Activated effector memory CD4-positive, alpha-beta T cell treated with Interleukin-2 at 50 U/mL for 16 hours (primary cell): ENCODE results near the gene HOXD13.

Source experiments
- DNase-seq: peaks from one replicate; pipeline ENCODE4 v3.0.0-alpha.2; 2020

HOXD13 gene

GRCh38 chr2:176081376-176081836, 11.1 kb upstream of the HOXD13 start:
- no peak for DNase-seq

DNA sequence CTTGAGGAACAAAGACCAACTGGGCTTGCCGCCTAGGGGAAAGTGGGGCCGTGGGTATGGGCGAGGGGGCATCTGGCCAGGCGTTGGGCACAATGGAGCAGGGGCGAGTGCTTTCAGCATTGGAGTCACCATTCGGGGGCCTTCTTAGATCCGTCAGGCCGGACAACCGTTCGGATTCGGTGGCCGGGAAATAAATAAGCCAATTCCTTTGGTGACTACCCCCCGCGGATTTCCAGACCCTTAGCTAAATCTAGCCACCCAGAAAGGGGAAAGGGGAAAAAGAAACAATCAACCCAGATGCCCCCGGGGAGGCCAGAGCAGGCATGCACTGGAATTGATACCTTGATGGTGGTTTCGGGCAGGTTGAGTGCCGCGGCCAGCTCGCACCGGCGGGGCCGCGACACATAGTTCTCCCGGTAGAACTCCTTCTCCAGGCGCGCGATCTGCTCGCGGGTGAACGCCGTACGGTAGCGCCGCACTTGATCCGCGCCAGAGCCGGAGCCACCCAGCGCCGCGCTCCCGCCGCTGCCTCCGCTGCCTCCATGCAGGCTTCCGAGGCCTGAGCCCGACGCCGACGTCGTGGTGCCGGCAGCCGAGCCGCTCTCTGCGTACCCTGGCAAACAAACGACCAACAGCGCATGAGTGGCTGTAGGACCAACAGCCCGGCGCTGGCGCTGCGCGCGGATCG, 10.5 kb upstream of the HOXD13 start:
- DNase-seq: no peak

GRCh38 chr2:176082525-176082823, 10.0 kb upstream of the HOXD13 start:
- no peak for DNase-seq

DNA sequence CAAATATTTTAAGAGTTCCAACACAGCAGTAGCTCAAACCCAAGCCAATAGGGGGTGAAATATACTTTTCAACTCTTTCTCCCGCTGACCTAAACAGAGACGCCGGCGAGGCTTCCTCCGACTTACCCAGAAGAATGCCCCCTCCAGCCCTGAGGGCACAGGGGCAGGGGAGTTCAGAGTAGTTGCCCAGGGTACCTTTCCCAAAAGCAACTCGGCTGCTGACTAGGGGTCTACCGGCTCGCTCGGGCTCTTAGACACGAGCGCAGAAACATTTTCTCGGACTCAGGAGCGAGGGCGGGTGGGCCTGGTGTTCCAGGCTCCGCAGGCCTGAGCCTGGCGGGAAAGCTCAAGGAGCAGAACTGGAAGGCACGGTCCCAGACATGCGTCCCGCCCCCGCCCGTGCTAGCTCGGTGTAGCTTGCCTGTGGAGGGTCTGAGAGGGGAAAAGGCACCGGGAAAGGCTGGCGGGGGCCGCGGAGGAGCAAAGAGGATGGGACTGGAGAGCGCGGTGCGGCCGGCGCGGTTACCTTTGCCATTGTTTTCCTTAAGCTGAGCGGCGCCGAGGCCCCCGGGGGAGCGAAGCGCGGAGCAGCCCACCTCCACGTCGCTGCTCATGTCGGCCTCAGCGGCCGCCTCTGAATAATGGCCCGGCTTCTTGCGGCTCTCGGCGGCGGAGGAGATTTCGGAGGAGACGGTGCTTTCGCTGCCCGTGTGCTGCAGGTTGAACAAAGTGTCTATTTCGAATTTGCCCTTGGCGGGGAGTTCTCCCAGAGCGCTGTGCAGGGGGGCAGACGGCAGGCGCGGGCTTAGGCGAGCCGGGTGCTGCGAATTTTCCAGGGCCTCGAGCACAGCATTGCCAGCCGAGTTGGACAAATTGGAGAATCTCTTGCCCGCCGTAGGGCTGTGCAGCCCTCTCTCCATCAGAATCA, 9.4 kb upstream of the HOXD13 start:
- no peak for DNase-seq

GRCh38 chr2:176083796-176084261, 8.7 kb upstream of the HOXD13 start, which contains the start of gene EVX2:
Gene EVX2, minus strand, starts transcription at chr2:176083962. Its CDS starts 186 bp downstream, at chr2:176083776.
- DNase-seq: no peak

GRCh38 chr2:176084611-176085119, 7.9 kb upstream of the HOXD13 start:
- no peak for DNase-seq

- DNase-seq: no peak
Measured at GRCh38 chr2:176085120-176085788, 7.3 kb upstream of the HOXD13 start.

GRCh38 chr2:176085861-176086771, 6.4 kb upstream of the HOXD13 start:
- DNase-seq: no peak

DNA sequence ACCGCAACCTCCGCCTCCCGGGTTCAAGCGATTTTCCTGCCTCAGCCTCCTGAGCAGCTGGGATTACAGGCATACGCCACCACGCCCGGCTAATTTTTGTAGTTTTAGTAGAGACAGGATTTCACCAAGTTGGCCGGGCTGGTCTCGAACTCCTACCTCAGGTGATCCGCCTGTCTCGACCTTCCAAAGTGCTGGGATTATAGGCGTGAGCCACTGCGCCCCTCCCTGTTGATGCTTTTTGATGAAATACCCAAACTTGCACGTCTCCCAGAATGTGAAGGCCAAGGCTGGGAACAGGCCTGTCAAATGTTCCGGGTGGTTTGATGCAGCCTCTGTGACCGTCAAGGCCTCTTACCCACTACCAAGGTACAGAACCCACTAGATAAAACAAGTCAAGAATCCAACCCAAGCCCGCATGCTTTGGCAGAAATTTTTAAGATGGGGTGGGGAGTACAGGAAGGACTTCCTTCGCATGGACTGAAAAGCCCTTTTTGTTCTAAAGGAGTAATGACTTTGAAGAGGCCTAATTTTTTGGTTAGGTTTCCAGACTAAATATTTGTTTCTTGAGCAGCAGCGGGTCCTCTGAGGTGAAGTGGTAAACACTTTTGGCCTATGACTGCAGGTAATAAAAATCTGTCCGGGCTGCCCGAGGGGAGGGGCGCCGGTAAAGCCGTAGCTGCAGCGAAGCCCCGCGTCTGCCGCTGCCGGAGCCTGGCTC, 5.0 kb upstream of the HOXD13 start:
- DNase-seq: no peak

GRCh38 chr2:176088048-176088936, 4.2 kb upstream of the HOXD13 start:
- no peak for DNase-seq

- DNase-seq: no peak
Measured at GRCh38 chr2:176088937-176089842, 3.3 kb upstream of the HOXD13 start.

DNA sequence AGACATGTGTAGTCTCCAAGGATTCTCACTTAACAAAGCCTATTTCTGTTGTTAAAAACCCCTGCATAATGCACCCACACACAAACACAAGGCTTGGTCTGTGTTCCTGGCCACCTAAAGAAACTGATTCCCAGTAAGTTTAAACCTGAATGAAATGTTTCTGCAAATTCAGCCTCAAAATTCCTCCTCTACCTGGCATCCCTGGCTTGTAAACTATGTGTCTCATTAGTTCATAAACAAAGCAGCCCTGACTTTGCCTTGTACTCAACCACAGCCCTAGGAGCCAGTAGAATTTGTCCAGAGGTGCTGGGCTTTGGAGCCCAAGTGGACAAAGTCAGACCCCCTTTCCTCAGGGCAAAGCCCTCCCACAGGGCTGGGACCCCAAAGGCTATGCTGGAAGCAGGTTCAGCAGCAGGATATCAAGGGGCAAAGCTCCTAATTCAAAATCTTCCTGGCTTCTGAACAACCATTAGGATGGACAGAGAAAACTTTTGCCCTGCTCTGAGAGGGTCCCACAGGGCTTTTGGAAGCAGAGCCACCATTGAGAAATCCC, 2.6 kb upstream of the HOXD13 start:
- DNase-seq: no peak

- DNase-seq: no peak
Measured at GRCh38 chr2:176090862-176091261, 1.7 kb upstream of the HOXD13 start.

- DNase-seq: no peak
Measured at GRCh38 chr2:176091329-176092258, 927 bp upstream of the HOXD13 start.

DNA sequence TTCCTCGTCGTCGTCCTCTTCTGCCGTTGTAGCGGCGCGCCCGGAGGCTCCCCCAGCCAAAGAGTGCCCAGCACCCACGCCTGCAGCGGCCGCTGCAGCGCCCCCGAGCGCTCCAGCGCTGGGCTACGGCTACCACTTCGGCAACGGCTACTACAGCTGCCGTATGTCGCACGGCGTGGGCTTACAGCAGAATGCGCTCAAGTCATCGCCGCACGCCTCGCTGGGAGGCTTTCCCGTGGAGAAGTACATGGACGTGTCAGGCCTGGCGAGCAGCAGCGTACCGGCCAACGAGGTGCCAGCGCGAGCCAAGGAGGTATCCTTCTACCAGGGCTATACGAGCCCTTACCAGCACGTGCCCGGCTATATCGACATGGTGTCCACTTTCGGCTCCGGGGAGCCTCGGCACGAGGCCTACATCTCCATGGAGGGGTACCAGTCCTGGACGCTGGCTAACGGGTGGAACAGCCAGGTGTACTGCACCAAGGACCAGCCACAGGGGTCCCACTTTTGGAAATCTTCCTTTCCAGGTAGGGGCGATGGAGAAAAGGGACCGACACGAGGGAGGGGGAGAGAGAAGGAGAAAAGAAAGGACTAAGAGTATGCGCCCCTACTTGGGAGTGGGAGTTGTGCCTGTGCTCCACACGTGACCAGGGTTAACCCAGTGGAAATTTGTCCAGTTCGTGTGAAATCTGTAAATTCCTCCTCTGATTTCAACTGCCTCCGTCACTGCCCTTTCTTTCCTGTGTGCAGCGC, 800 bp downstream of the HOXD13 start:
- DNase-seq: no peak

DNA sequence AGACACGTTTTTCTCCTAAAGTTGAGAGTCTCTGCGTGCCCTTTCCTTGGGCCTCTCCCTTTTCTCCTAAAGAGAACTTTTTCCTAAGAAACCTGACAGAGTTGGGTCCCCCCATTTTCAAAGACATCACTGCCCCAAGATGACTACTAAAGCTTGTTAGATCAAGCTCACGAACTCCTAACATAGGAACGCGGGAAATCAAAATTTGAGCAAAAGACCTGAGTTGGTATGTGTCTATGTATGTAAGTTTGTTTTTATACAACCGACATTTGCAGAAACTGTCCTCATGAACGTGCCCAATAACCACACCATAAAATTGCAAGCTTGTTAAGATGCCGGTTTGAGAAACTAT, 1.4 kb downstream of the HOXD13 start:
- DNase-seq: no peak

DNA sequence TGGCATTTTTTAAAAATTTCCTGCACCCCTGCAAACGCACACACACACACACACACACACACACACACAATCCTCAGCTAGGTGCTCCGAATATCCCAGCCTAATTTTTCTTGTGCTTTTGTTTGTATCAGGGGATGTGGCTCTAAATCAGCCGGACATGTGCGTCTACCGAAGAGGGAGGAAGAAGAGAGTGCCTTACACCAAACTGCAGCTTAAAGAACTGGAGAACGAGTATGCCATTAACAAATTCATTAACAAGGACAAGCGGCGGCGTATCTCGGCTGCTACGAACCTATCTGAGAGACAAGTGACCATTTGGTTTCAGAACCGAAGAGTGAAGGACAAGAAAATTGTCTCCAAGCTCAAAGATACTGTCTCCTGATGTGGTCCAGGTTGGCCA, 1.8 kb downstream of the HOXD13 start:
- no peak for DNase-seq
